SK-N-SH treated with all-trans-retinoic acid at 6 μM for 48 hours (cell line): Measurements from ENCODE around the gene SNX13.

Experiments
- ATAC-seq: fragments of 200-7000 bp; cut with Tn5 transposase; 3 replicates; pipeline ENCODE4 v1.9.1; 2020; ENCODE audit warnings: mild to moderate bottlenecking, moderate library complexity
- ARNTL ChIP-seq: fragments of 450-650 bp; formaldehyde crosslinking; IDR thresholded peaks from 2 replicates; pipeline ENCODE4 v1.5.0; 2020; ENCODE audit warnings: low read depth, mild to moderate bottlenecking, moderate library complexity, borderline replicate concordance
- BACH2 ChIP-seq: fragments of 250-450 bp; sonication (Bioruptor Pico); IDR thresholded peaks from 2 replicates; pipeline ENCODE4 v1.9.0; 2021; ENCODE audit warnings: mild to moderate bottlenecking, borderline replicate concordance
- CSDC2 ChIP-seq: fragments of 250-450 bp; sonication (Bioruptor Pico); IDR thresholded peaks from 2 replicates; pipeline ENCODE4 v1.5.0; 2020; ENCODE audit warnings: mild to moderate bottlenecking, moderate library complexity
- ESRRG ChIP-seq: fragments of 250-450 bp; sonication (Bioruptor Pico); IDR thresholded peaks from 2 replicates; pipeline ENCODE4 v1.6.1; 2021; ENCODE audit warnings: mild to moderate bottlenecking
- GLIS3 ChIP-seq: fragments of 250-450 bp; sonication (Bioruptor Pico); IDR thresholded peaks from 2 replicates; pipeline ENCODE4 v1.5.0; 2020; ENCODE audit warnings: mild to moderate bottlenecking, moderate library complexity
- ISL1 ChIP-seq: fragments of 250-450 bp; sonication (Bioruptor Pico); IDR thresholded peaks from 2 replicates; pipeline ENCODE4 v2.1.2; 2022; ENCODE audit warnings: mild to moderate bottlenecking, moderate library complexity
- OSR1 ChIP-seq: fragments of 250-450 bp; sonication (Bioruptor Pico); IDR thresholded peaks from 2 replicates; pipeline ENCODE4 v1.8.0; 2022; ENCODE audit warnings: moderate library complexity, mild to moderate bottlenecking, inconsistent platforms
- PPARA ChIP-seq: fragments of 250-450 bp; sonication (Bioruptor Pico); IDR thresholded peaks from 2 replicates; pipeline ENCODE4 v1.5.0; 2020; ENCODE audit warnings: mild to moderate bottlenecking, borderline replicate concordance
- RARB ChIP-seq: fragments of 250-450 bp; sonication (Bioruptor Pico); IDR thresholded peaks from 2 replicates; pipeline ENCODE4 v1.8.0; 2021; ENCODE audit warnings: mild to moderate bottlenecking, moderate library complexity
- SNAI2 ChIP-seq: fragments of 250-450 bp; sonication (Bioruptor Pico); IDR thresholded peaks from 2 replicates; pipeline ENCODE4 v1.5.0; 2020; ENCODE audit warnings: mild to moderate bottlenecking, moderate library complexity
- TCF4 ChIP-seq: fragments of 250-450 bp; sonication (Bioruptor Pico); IDR thresholded peaks from 2 replicates; pipeline ENCODE4 v1.8.0; 2021; ENCODE audit warnings: mild to moderate bottlenecking, moderate library complexity, borderline replicate concordance
- ZC3H10 ChIP-seq: fragments of 250-450 bp; sonication (Bioruptor Pico); IDR thresholded peaks from 2 replicates; pipeline ENCODE4 v1.5.1; 2021; ENCODE audit warnings: mild to moderate bottlenecking, moderate library complexity
- ZFP3 ChIP-seq: fragments of 250-450 bp; sonication (Bioruptor Pico); IDR thresholded peaks from 2 replicates; pipeline ENCODE4 v1.5.0; 2020; ENCODE audit warnings: mild to moderate bottlenecking, moderate library complexity
- ZFP30 ChIP-seq: fragments of 450-650 bp; formaldehyde crosslinking; IDR thresholded peaks from 2 replicates; pipeline ENCODE4 v1.5.0; 2022; ENCODE audit warnings: mild to moderate bottlenecking, moderate library complexity
- ZNF70 ChIP-seq: fragments of 450-650 bp; formaldehyde crosslinking; IDR thresholded peaks from 2 replicates; pipeline ENCODE4 v1.5.0; 2020; ENCODE audit warnings: mild to moderate bottlenecking, moderate library complexity
- TF ChIP-seq, protein P1 (sequence below): fragments of 250-450 bp; sonication (Bioruptor Pico); IDR thresholded peaks from 2 replicates; pipeline ENCODE4 v1.5.1; 2020; ENCODE audit warnings: low read depth, mild to moderate bottlenecking, moderate library complexity
- TF ChIP-seq, protein P2 (sequence below): fragments of 250-450 bp; sonication (Bioruptor Pico); IDR thresholded peaks from 2 replicates; pipeline ENCODE4 v1.5.1; 2021; ENCODE audit warnings: mild to moderate bottlenecking, moderate library complexity
- TF ChIP-seq, protein P3 (sequence below): fragments of 250-450 bp; sonication (Bioruptor Pico); IDR thresholded peaks from 2 replicates; pipeline ENCODE4 v1.8.0; 2021; ENCODE audit warnings: low read depth, mild to moderate bottlenecking, moderate library complexity, borderline replicate concordance

SNX13 gene

DNA sequence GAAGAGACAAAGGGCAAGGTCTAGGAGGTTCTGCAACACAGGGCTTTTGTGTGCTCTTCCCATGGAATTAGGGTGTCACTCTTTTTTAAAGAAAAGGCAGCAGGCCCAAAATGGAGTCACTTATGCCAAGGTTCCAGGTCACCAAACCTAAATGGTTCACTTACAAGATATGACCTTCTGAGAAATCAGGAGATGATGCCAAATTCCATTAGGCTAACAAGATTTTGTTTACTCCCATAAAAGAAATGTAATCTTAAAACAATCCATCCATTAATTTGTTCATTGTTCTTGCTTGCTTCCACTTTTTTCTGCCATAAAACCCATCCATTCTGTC lies 158.1 kb downstream of the SNX13 start (continued):
- TF ChIP-seq, protein P1, sequence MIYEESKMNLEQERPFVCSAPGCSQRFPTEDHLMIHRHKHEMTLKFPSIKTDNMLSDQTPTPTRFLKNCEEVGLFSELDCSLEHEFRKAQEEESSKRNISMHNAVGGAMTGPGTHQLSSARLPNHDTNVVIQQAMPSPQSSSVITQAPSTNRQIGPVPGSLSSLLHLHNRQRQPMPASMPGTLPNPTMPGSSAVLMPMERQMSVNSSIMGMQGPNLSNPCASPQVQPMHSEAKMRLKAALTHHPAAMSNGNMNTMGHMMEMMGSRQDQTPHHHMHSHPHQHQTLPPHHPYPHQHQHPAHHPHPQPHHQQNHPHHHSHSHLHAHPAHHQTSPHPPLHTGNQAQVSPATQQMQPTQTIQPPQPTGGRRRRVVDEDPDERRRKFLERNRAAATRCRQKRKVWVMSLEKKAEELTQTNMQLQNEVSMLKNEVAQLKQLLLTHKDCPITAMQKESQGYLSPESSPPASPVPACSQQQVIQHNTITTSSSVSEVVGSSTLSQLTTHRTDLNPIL = no peak
- no peak for TF ChIP-seq TCF4 (CRISPR knock-in tag)
- TF ChIP-seq, all 23 proteins: peak for 0

DNA sequence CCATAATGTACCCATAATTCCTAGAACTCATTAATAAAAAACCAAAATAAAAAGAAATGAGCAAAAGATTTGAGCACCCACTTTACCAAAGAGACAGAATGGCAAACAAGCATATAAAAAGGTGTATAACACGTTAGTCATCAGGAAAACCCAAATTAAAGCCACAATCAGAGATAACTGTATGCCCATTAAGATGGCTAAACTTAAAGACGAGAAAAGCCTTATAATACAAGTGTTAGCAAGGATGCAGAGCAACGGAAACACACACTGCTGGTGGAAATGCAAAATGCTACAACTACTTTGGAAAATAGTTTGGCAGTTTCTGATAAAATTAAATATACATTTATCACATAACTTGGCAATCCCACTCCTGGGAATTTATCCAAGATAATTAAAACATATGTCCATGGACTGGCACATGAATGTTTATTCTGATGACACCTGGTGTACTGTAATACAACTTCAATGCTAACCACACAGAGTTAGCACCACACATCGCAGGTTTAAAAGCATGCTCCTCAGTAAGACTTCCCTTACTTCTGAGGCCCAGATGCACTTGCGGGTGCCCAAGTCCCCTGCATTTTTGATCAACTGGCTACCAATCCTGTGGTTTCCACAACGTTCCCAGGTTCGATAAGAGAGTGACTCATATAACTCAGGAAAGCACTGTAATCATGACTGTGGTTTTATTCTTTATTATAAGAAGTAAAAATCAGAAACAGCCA lies 158.6 kb downstream of the SNX13 start:
- ATAC-seq = peak; percentile 56
- TF ChIP-seq ESRRG (CRISPR knock-in tag) (no peak), TCF4 (CRISPR knock-in tag) (no peak), ZNF70 (no peak)
- TF ChIP-seq, protein P2, sequence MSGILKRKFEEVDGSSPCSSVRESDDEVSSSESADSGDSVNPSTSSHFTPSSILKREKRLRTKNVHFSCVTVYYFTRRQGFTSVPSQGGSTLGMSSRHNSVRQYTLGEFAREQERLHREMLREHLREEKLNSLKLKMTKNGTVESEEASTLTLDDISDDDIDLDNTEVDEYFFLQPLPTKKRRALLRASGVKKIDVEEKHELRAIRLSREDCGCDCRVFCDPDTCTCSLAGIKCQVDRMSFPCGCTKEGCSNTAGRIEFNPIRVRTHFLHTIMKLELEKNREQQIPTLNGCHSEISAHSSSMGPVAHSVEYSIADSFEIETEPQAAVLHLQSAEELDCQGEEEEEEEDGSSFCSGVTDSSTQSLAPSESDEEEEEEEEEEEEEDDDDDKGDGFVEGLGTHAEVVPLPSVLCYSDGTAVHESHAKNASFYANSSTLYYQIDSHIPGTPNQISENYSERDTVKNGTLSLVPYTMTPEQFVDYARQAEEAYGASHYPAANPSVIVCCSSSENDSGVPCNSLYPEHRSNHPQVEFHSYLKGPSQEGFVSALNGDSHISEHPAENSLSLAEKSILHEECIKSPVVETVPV (CRISPR knock-in tag) = no peak
- TF ChIP-seq, protein P1 = no peak

DNA sequence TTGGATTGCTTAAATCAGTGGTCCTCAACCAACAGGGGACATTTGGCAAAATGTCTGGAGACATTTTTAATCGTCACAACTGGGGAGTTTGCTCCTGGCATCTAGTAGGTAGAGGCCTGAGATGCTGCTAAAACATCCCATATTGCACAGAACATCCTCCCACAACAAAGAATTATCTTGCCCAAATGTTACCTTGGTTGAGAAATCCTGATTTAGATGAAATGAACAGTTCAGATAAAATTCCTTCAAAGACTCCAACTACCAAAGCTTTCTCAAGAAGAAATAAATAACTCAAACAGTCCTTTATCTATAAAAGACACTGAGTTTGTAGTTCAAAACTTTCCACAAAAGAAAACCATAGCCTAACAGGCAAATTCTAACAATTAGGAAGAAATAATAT lies 160.9 kb downstream of the SNX13 start:
- no peak for ATAC-seq
- TF ChIP-seq ZNF70 (no peak), GLIS3 (CRISPR knock-in tag) (no peak), ZFP3 (CRISPR knock-in tag) (no peak)

DNA sequence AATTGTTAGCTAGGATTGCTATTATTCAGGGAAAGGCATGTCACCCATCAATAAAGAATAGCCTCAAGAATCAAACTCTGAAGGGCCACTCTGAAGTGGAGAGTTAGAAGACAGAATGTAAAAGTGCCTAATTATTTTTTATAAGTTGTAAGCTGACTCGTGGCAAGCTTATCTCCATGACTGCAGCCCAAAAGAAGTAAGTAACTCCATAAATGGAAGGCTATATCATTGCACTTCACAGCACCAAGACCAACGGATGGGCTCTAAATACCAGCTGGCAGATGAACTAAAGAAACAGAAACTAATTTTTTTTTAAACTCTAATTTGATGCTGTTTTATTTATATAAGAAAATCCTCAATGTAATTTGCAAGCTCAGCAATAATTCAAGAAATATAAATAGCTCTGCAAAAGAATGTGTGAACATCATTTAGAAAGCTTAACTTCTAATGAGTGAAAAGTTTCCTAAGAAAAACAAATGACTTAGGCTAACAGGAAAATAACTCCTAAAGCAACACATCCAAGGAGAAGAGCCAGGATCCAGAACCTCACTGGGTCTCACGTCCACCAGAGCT lies 165.5 kb downstream of the SNX13 start:
- ATAC-seq = no peak
- TF ChIP-seq OSR1 (CRISPR knock-in tag) = no peak
- TF ChIP-seq TCF4 (CRISPR knock-in tag) = no peak
- no peak for TF ChIP-seq ZFP30 (CRISPR knock-in tag)
- no peak for TF ChIP-seq ISL1
- TF ChIP-seq RARB = no peak
- no peak for TF ChIP-seq ZNF70

DNA sequence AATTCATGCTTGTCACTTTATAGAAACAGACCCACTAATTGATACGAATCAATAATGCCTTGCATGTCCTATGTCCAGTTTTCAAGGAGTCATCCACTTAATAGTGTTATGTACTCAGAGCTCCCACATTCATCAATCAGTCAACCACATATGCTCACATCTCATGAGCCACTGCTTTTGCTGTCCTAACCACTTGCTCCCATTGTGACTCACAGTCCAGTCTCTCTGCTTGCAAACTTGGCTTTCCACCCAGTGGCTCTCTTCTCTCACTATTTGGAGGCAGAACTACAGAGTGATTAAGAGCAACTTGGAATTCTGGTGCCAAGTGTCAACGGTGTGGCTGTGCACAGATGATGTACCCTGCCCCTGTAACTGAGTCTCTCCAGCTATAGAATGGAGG lies 166.0 kb downstream of the SNX13 start:
- TF ChIP-seq ISL1 = no peak
- no peak for TF ChIP-seq GLIS3 (CRISPR knock-in tag)
- no peak; the same call in 2 of the 3 replicates for ATAC-seq

DNA sequence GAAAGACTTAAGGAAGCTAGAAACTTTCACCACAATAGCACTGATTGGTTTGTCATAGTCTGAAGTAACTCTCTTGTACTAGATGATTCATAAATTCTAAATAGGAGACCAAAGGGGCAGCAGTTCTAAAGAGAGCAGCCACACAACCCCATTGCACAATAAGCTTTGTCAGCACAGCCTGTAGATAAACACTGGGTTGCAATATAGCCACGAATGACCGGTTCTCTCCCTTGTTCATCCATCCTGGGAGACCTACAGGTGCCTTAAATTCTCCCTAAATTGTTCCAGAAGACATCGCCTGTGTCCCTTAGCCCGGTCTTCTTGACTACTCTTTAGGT lies 167.0 kb downstream of the SNX13 start:
- TF ChIP-seq PPARA (CRISPR knock-in tag) = no peak
- TF ChIP-seq, protein P2 (CRISPR knock-in tag) = no peak
- no peak for TF ChIP-seq ESRRG (CRISPR knock-in tag)
- no peak for TF ChIP-seq ARNTL (CRISPR knock-in tag)
- TF ChIP-seq ZFP30 (CRISPR knock-in tag) = no peak
- no peak for TF ChIP-seq ISL1
- no peak for TF ChIP-seq SNAI2 (CRISPR knock-in tag)
- TF ChIP-seq ZC3H10 (CRISPR knock-in tag) = no peak
- TF ChIP-seq OSR1 (CRISPR knock-in tag) = no peak
- no peak for TF ChIP-seq BACH2 (CRISPR knock-in tag)
- TF ChIP-seq, protein P3, sequence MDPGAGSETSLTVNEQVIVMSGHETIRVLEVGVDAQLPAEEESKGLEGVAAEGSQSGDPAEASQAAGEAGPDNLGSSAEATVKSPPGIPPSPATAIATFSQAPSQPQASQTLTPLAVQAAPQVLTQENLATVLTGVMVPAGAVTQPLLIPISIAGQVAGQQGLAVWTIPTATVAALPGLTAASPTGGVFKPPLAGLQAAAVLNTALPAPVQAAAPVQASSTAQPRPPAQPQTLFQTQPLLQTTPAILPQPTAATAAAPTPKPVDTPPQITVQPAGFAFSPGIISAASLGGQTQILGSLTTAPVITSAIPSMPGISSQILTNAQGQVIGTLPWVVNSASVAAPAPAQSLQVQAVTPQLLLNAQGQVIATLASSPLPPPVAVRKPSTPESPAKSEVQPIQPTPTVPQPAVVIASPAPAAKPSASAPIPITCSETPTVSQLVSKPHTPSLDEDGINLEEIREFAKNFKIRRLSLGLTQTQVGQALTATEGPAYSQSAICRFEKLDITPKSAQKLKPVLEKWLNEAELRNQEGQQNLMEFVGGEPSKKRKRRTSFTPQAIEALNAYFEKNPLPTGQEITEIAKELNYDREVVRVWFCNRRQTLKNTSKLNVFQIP (CRISPR knock-in tag) = no peak
- no peak for TF ChIP-seq TCF4 (CRISPR knock-in tag)
- no peak for TF ChIP-seq CSDC2 (CRISPR knock-in tag)
- ATAC-seq = no peak
